Common myeloid progenitor, CD34-positive (primary cell): ENCODE measurements around the gene ANKRD63.

ENCODE experiments used
- CTCF ChIA-PET: fragments of 350-600 bp; sonication (Branson Sonifier 250); formaldehyde crosslinking; loops from one replicate; lab custom pipeline; 2021; ENCODE audit warnings: antibody characterized with exemption; lab: Charles Lee
- POLR2A ChIA-PET: fragments of 350-600 bp; sonication (Branson Sonifier 250); formaldehyde crosslinking; loops from one replicate; lab custom pipeline; 2021; ENCODE audit warnings: antibody characterized with exemption; lab: Charles Lee
- DNase-seq, 3 donors: peaks; one replicate each; pipeline versions ENCODE4 v3.0.0 to v3.0.0-alpha.2; 2013
- H3K27ac ChIP-seq, 2 experiments: 1 replicate in 1 of 2; 2 replicates in 1 of 2; pipeline ENCODE4 v1.7.0; 2013; ENCODE audit warnings: inconsistent platforms in 2 of 2, low read length in 2 of 2, mild to moderate bottlenecking in 2 of 2, low read depth in 1 of 2, moderate library complexity in 1 of 2; ENCODE audit not compliant: severe bottlenecking in 2 of 2, insufficient read depth in 1 of 2, poor library complexity in 1 of 2
- H3K27me3 ChIP-seq, 5 experiments: replicated peaks in 2 of 5; 1 replicate in 3 of 5; 2 replicates in 2 of 5; pipeline versions ENCODE4 v1.6.1 to v1.7.0; 2013; ENCODE audit warnings: low read length in 4 of 5, mild to moderate bottlenecking in 2 of 5, moderate library complexity in 2 of 5, inconsistent platforms in 1 of 5; ENCODE audit not compliant: insufficient read depth in 5 of 5, control insufficient read depth in 4 of 5
- H3K36me3 ChIP-seq, 4 experiments: 1 replicate in 2 of 4; 2 replicates in 2 of 4; pipeline versions ENCODE4 v1.6.1 to v1.7.0; 2013; ENCODE audit warnings: low read length in 3 of 4, control low read depth in 1 of 4, mild to moderate bottlenecking in 1 of 4; ENCODE audit not compliant: control insufficient read depth in 4 of 4, insufficient read depth in 4 of 4
- H3K4me1 ChIP-seq, 4 experiments: 1 replicate in 3 of 4; 2 replicates in 1 of 4; pipeline versions ENCODE4 v1.6.1 to v1.7.1; 2013; ENCODE audit warnings: low read length in 3 of 4, mild to moderate bottlenecking in 3 of 4, control low read depth in 1 of 4, inconsistent platforms in 1 of 4, moderate library complexity in 1 of 4; ENCODE audit not compliant: control insufficient read depth in 4 of 4, insufficient read depth in 4 of 4; ENCODE audit errors: control extremely low read depth in 1 of 4
- H3K4me3 ChIP-seq, 7 experiments: 1 replicate in 4 of 7; 2 replicates in 3 of 7; pipeline versions ENCODE4 v1.5.1 to v1.7.0; 2013; ENCODE audit warnings: mild to moderate bottlenecking in 7 of 7, low read length in 6 of 7, moderate library complexity in 6 of 7, inconsistent platforms in 2 of 7, low read depth in 2 of 7, control low read depth in 1 of 7; ENCODE audit not compliant: insufficient read depth in 4 of 7, control insufficient read depth in 1 of 7; ENCODE audit errors: extremely low read depth in 1 of 7
- H3K9me3 ChIP-seq, 5 experiments: 1 replicate in 4 of 5; 2 replicates in 1 of 5; pipeline versions ENCODE4 v1.6.1 to v1.7.1; 2013; ENCODE audit warnings: low read length in 4 of 5, mild to moderate bottlenecking in 2 of 5, inconsistent platforms in 1 of 5, low read depth in 1 of 5, moderate library complexity in 1 of 5; ENCODE audit not compliant: control insufficient read depth in 4 of 5, insufficient read depth in 2 of 5; ENCODE audit errors: control extremely low read depth in 1 of 5
- WGBS: methylation state at CpG from one replicate; pipeline ENCODE4 v1.1.5; 2013; ENCODE audit not compliant: insufficient coverage; 5-methylcytosine and 5-hydroxymethylcytosine counted together

The ANKRD63 gene

DNA sequence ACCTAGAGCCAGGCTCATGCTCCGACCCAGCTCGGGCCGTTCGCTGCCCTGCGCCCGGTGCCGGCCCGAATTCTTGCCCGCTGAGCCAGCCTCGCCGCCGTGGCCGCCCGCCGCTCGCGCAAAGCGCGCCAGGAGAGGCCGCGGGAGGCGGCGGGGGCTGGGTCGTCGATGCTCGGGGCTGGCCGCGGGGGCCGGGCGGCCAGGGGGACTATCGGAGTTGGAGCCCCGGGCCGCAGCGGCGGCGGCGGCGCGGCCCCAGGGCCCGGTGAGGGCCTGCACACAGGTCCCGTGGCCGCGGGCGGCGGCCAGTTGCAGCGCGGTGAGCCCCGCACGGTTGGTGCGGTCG lies 1.1 kb downstream of the ANKRD63 start:
- DNase-seq, result no peak
- peaks cover 0 to 41% (median 0%) of the 10 kb centered on the region in 5 experiments for H3K27me3 ChIP-seq
- H3K4me1 ChIP-seq, result peaks cover 0 to 60% (median 42%) of the 10 kb centered on the region in 4 experiments
- H3K27ac ChIP-seq, result no peak overlapping the region
- no peaks in the 10 kb centered on the region for H3K9me3 ChIP-seq
- 20% methylated on average over 51 of the region's 51 CpGs for WGBS
- POLR2A ChIA-PET, result interaction anchor here (1.9 kb wide), 1 partner anchor 28 kb away, joined by 11 read pairs; no protein-coding TSS in a partner anchor
- CTCF ChIA-PET, result interaction anchor here (1.2 to 25.2 kb wide), 3 partner anchors 30 to 142 kb away, joined by 3 to 407 read pairs (median 58); partner anchors contain the start of genes CCDC9B, INAFM2 and PLCB2
- peaks cover 0 to 13% (median 6%) of the 10 kb centered on the region in 4 experiments for H3K36me3 ChIP-seq
- H3K4me3 ChIP-seq, result peak overlapping the region; percentile 20 to 78 (median 67)

DNA sequence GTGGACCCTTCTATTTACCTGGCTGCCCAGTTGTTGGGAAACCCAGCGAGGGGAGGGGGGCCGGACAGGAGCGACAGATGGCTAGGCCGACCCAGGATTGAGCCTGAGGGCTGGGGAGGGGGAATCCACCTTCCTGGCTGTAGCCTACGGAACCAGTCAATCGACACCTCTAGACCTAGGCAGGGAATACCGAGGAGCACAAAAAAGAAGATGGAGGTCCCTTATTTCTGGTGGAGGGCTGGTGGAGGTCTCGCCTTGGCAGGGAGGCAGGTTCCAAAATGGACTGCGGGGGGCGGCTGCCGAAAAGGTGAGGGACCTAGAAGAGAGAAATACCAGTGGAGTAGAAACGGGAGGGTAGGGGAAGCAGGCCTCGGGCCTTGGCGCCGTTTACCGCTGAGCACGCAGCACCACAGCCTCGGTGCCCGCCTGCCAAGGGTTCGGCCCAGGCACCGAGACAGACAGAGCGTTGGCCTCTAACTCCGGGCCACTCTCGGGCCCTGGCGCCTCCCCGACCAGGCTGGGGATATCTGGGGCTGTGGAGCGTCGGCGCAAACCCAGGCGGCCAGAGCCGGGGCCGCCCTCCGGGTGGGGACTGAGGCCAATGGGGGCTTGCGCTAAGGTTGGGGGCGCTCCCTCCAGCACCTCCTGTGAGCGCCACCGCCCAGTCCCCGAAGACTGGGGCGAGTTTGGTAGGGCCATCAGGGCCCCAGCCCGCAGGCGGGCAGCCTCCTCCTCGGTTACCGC lies 1.6 kb downstream of the ANKRD63 start:
- POLR2A ChIA-PET, result interaction anchor here (1.9 kb wide), 1 partner anchor 28 kb away, joined by 11 read pairs; no protein-coding TSS in a partner anchor

DNA sequence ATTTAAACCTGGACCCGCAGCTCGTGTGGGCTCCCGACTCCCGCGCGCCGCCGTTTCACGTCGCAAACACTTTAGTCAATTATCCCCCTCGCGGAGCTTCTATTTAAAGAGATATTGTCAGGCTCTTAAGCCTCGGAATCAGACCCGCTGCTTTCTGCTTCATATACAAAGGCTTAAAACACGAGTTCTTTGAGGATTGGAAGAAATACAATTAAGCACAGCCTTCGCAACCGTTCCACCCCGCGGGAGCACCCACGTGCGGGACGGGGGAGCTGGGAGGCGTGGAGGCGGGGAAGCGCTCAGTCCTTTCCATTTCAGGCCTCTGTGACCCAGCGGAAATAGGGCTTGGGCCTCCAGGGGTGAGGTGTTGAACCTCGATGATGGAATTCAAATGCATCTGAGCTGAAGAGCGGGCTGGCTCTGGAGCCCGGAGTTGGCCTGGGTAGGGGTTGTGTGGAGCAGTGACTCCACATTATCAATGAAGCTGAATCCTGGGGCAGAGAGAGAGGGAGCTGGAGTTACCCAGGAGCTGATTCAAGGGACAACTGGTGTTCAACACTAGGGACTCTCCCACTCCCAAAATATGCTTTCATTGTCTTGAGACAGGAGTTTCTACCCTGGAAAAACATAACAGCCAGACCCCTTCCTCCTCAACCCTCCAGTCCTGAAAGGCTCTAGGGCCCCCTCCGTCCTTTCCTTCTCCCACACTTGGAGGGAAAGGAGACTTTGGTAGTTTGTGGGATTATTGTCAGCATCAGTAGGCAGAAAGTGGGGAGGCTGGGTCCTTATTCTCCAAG lies 2.4 kb downstream of the ANKRD63 start:
- H3K4me1 ChIP-seq, result peaks cover 0 to 61% (median 45%) of the 10 kb centered on the region in 4 experiments
- POLR2A ChIA-PET, result interaction anchor here (0.6 to 1.4 kb wide), 2 partner anchors 27 to 28 kb away, joined by 3 to 8 read pairs; partner anchors contain the start of gene PLCB2
- WGBS, result 97% methylated on average over 23 of the region's 30 CpGs
- DNase-seq, result no peak
- peaks cover 0 to 2% (median 0%) of the 10 kb centered on the region in 4 experiments for H3K36me3 ChIP-seq
- no peaks in the 10 kb centered on the region for H3K9me3 ChIP-seq
- no peak overlapping the region for H3K27ac ChIP-seq
- peaks cover 0 to 41% (median 0%) of the 10 kb centered on the region in 5 experiments for H3K27me3 ChIP-seq
- no peak overlapping the region for H3K4me3 ChIP-seq
- CTCF ChIA-PET, result interaction anchor here (0.6 to 14.9 kb wide), 18 partner anchors 9 to 263 kb away, joined by 3 to 337 read pairs (median 4); partner anchors contain the start of genes BUB1B, CCDC9B and PLCB2

More for the DNA sequence above, 1.6 kb downstream of the ANKRD63 start:
- peaks cover 0 to 61% (median 42%) of the 10 kb centered on the region in 4 experiments for H3K4me1 ChIP-seq
- no peak for DNase-seq
- peak overlapping the region in 2 of 7 experiments; percentile 70 to 78 for H3K4me3 ChIP-seq
- CTCF ChIA-PET, result interaction anchor here (0.9 to 25.2 kb wide), 13 partner anchors 8 to 121 kb away, joined by 3 to 407 read pairs (median 10); partner anchors contain the start of genes BUB1B, CCDC9B, INAFM2 and PLCB2
- peaks cover 0 to 41% (median 0%) of the 10 kb centered on the region in 5 experiments for H3K27me3 ChIP-seq
- H3K36me3 ChIP-seq, result peaks cover 0 to 7% (median 3%) of the 10 kb centered on the region in 4 experiments
- no peaks in the 10 kb centered on the region for H3K9me3 ChIP-seq
- 90% methylated on average over 41 of the region's 43 CpGs for WGBS
- H3K27ac ChIP-seq, result no peak overlapping the region

DNA sequence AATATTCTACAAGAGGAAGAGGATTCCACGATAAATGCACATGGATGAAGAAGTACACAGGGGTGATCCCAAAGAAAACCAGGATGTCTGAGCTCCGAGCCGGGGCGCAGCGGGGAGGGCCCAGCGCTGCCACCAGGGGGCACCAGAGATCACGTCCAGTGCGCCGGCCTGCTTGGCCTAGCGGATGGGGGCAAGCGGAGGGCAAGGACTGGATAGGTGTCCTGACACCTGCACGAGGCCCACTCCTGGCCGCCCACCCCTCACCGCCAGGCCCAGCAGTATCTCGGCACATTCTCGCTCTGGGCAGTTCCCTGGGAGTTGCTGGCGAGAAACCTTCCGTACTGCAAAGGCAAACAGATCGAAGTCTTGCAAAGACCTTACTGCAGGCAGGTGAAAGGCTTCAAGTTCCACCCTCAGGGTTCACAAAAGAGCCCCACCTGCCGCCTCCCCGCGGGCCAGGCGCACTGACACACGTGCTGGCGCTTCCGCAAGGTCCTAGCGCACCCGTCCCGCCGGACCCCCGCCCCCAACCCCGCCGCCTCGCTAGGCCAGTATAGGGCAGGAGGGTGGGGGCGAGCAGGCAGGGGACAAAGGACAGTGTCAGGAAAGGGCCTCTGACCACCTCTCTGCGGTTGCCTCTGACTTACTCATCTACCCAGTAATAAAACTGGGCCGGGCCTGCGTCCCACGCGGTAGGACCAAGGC lies 3.3 kb downstream of the ANKRD63 start:
- ChIA-PET POLR2A (interaction anchor here (0.6 to 1.6 kb wide), 4 partner anchors 26 to 59 kb away, joined by 3 to 8 read pairs (median 4); partner anchors contain the start of gene PLCB2), CTCF (interaction anchor here (0.6 to 14.9 kb wide), 38 partner anchors 9 to 263 kb away, joined by 3 to 337 read pairs (median 4); partner anchors contain the start of genes BUB1B, CCDC9B, DISP2 and PAK6)
- peak in 2 of 3 donors; percentile 35 to 45 for DNase-seq
- H3K4me3 ChIP-seq, result no peak overlapping the region
- no peak overlapping the region for H3K27ac ChIP-seq
- whole genome bisulfite sequencing, result 56% methylated on average over 36 of the region's 40 CpGs
- H3K27me3 ChIP-seq, result peaks cover 0 to 41% (median 0%) of the 10 kb centered on the region in 5 experiments
- H3K4me1 ChIP-seq, result peaks cover 0 to 61% (median 47%) of the 10 kb centered on the region in 4 experiments
- no peaks in the 10 kb centered on the region for H3K36me3 ChIP-seq
- no peaks in the 10 kb centered on the region for H3K9me3 ChIP-seq

DNA sequence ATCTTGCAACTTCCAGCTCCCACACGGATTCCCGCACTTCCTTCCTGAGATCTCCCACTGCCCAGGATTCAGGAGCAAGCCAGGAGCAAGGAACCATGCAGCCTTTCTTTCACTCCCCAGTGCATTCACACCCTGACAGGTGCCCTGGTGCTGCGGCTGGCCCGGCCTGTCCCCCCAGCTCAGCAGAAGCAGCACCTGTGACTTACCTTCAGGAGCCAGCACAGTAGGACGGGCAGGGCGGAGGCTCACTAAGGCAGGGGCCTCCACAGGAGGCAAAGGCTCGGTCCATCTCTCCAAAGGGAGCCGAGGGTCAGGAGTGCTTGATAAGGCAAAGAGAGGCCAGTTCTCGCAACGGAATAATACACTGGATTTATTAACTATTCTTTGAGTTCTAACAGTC lies 4.8 kb downstream of the ANKRD63 start:
- 97% methylated on average over 9 of the region's 10 CpGs for WGBS
- CTCF ChIA-PET, result interaction anchor here (1.1 to 14.9 kb wide), 11 partner anchors 12 to 230 kb away, joined by 3 to 337 read pairs (median 26); partner anchors contain the start of genes CCDC9B, PAK6 and PLCB2
- H3K36me3 ChIP-seq, result no peaks in the 10 kb centered on the region
- peaks cover 0 to 28% (median 0%) of the 10 kb centered on the region in 5 experiments for H3K27me3 ChIP-seq
- H3K9me3 ChIP-seq, result no peaks in the 10 kb centered on the region
- H3K4me3 ChIP-seq, result no peak overlapping the region
- H3K4me1 ChIP-seq, result peaks cover 0 to 57% (median 40%) of the 10 kb centered on the region in 4 experiments
- DNase-seq, result no peak
- no peak overlapping the region for H3K27ac ChIP-seq
- POLR2A ChIA-PET, result no interaction called here

DNA sequence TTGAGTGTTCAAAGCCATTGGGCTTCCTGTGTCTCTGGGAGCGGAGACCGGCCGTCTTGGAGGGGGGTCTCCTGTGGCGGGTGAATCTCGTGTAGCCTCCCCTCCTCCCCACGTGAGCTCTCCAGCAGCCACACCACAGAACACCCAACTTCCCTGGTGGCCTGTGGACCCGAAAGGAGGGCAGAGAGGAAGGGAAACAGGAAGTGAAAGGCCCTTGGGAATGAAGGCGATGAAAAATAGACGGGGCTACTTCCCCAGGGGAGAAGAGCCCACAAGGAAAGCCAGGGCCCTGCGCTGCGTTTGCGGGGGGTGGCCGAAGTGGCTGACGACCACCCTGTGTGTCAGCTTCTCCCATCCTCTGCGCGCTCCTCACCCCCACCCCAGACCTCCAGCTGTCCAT lies 5.4 kb downstream of the ANKRD63 start:
- ChIA-PET CTCF (interaction anchor here (1.0 to 14.9 kb wide), 12 partner anchors 8 to 230 kb away, joined by 3 to 337 read pairs (median 26); partner anchors contain the start of genes CCDC9B and PLCB2), POLR2A (no interaction called here)
- H3K27ac ChIP-seq, result no peak overlapping the region
- H3K9me3 ChIP-seq, result no peaks in the 10 kb centered on the region
- H3K4me3 ChIP-seq, result peak overlapping the region in 3 of 7 experiments; percentile 28 to 43 (median 29)
- H3K36me3 ChIP-seq, result no peaks in the 10 kb centered on the region
- H3K4me1 ChIP-seq, result peaks cover 0 to 52% (median 35%) of the 10 kb centered on the region in 4 experiments
- H3K27me3 ChIP-seq, result peaks cover 0 to 23% (median 0%) of the 10 kb centered on the region in 5 experiments
- WGBS, result no CpG with 5 or more reads among the region's 16 CpGs
- no peak for DNase-seq
